ENCODE measurements around the gene BCAS4.

DNA sequence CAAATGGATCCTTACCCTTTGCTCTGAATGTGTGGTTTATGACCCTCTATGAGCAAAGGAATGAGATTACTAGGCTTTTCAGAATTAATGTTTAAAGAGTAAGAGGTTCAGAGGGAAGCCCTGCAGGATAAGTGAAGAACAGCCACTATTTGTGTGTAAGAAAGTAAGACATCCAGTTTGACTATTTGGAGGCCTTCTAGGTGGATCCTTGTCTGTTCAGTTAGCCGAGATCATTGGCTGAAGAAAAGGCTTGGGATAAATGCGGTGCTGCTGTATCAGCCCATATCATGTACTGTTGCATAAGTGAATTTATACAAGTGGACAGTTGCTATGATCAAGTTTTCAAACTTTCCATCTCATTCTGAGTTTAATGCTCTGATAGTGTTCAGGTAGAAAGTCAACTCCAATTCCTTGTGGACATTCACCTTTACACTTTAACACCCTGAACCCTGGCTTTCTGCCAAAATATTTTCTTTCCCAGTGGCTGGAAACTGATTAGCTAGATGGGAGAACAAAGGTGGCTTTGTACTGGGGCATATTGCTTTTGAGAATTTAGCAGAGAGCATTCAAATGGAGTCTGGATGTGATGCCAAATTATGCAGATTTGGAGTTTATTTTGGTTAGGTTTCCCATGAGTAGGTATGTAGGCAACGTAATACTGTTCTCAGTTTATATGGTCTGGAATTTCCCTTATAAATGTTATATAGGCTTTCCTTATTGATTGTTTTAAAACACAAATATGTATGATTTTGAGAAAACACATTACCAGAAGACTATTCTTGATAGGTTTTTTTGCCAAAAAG, 48.5 kb upstream of the BCAS4 start:
- TF ChIP-seq, protein P1, sequence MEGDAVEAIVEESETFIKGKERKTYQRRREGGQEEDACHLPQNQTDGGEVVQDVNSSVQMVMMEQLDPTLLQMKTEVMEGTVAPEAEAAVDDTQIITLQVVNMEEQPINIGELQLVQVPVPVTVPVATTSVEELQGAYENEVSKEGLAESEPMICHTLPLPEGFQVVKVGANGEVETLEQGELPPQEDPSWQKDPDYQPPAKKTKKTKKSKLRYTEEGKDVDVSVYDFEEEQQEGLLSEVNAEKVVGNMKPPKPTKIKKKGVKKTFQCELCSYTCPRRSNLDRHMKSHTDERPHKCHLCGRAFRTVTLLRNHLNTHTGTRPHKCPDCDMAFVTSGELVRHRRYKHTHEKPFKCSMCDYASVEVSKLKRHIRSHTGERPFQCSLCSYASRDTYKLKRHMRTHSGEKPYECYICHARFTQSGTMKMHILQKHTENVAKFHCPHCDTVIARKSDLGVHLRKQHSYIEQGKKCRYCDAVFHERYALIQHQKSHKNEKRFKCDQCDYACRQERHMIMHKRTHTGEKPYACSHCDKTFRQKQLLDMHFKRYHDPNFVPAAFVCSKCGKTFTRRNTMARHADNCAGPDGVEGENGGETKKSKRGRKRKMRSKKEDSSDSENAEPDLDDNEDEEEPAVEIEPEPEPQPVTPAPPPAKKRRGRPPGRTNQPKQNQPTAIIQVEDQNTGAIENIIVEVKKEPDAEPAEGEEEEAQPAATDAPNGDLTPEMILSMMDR (IDR thresholded peaks at IDR 0.05): no peak
- no peak for TF ChIP-seq POLR2A (IDR thresholded peaks at IDR 0.05)

Measured in right lobe of liver (tissue), 4 donors.